ENCODE results near the gene HYKK.

GRCh38 chr15:78570710-78571109 is 63.3 kb downstream of the HYKK start:
- no peak for TF ChIP-seq POLR2AphosphoS5 (IDR thresholded peaks at IDR 0.05; ENCODE audit: low read depth, low read length)
- no peak for TF ChIP-seq RFX5 (IDR thresholded peaks at IDR 0.05; ENCODE audit: low read length)
- TF ChIP-seq, protein P1, sequence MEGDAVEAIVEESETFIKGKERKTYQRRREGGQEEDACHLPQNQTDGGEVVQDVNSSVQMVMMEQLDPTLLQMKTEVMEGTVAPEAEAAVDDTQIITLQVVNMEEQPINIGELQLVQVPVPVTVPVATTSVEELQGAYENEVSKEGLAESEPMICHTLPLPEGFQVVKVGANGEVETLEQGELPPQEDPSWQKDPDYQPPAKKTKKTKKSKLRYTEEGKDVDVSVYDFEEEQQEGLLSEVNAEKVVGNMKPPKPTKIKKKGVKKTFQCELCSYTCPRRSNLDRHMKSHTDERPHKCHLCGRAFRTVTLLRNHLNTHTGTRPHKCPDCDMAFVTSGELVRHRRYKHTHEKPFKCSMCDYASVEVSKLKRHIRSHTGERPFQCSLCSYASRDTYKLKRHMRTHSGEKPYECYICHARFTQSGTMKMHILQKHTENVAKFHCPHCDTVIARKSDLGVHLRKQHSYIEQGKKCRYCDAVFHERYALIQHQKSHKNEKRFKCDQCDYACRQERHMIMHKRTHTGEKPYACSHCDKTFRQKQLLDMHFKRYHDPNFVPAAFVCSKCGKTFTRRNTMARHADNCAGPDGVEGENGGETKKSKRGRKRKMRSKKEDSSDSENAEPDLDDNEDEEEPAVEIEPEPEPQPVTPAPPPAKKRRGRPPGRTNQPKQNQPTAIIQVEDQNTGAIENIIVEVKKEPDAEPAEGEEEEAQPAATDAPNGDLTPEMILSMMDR (IDR thresholded peaks at IDR 0.05): no peak
- no peak for TF ChIP-seq EP300 (IDR thresholded peaks at IDR 0.05; ENCODE audit: borderline replicate concordance in 1 of 2, low read depth in 1 of 2, low read length in 1 of 2)
- no peak for TF ChIP-seq ZBTB33 (IDR thresholded peaks at IDR 0.05; ENCODE audit: borderline replicate concordance, low read depth)
- no peak for TF ChIP-seq SMC3 (IDR thresholded peaks at IDR 0.05; ENCODE audit: low read depth, low read length)
- TF ChIP-seq ELF1 (IDR thresholded peaks at IDR 0.05): no peak
- TF ChIP-seq FOSL2 (IDR thresholded peaks at IDR 0.05; ENCODE audit: borderline replicate concordance, low read depth): no peak
- TF ChIP-seq CHD2 (IDR thresholded peaks at IDR 0.05; ENCODE audit: low read length, partially characterized antibody): no peak
- no peak for TF ChIP-seq EZH2phosphoT487 (IDR thresholded peaks at IDR 0.05; ENCODE audit: borderline replicate concordance, low read depth)
